Adrenal gland (tissue), 12 donors: ENCODE data around the gene RIMBP2. TPM values are rescaled to one million over a fixed set of nuclear protein-coding genes. Genes with fewer than 3 reads are reported as not detected.

Experiments used
- DNase-seq, 7 donors: peaks; one replicate each; pipeline ENCODE4 v3.0.0-alpha.2; 2019 to 2020
- H3K27ac ChIP-seq, 5 donors: fragments of 200-600 bp; sonication (generic) in 4 of 5; 1 replicate in 3 of 5; 2 replicates in 2 of 5; pipeline versions ENCODE4 v1.5.1 to v1.8.0; 2016 to 2020; ENCODE audit warnings: mild to moderate bottlenecking in 1 of 5
- H3K27me3 ChIP-seq: fragments of 200-600 bp; 2 replicates; pipeline ENCODE4 v1.8.0; 2021
- H3K36me3 ChIP-seq, 2 donors: fragments of 200-600 bp; replicated peaks in 1 of 2; 1 replicate in 1 of 2; 2 replicates in 1 of 2; pipeline versions ENCODE4 v1.5.1 to v1.8.0; 2018 to 2022
- H3K4me1 ChIP-seq, 2 donors: fragments of 200-600 bp; replicated peaks in 1 of 2; 1 replicate in 1 of 2; 2 replicates in 1 of 2; pipeline versions ENCODE4 v1.5.1 to v1.8.0; 2018 to 2021
- H3K4me3 ChIP-seq, 4 donors: fragments of 200-600 bp; sonication (generic) in 3 of 4; one replicate each; pipeline ENCODE4 v1.5.1; 2016 to 2018
- H3K9me3 ChIP-seq, 3 donors: fragments of 200-600 bp; sonication (generic) in 1 of 3; replicated peaks in 1 of 3; 1 replicate in 2 of 3; 2 replicates in 1 of 3; pipeline versions ENCODE4 v1.5.1 to v1.8.0; 2016 to 2021
- POLR2A ChIP-seq, 2 donors: fragments of 450-650 bp; IDR thresholded peaks; one replicate each; pipeline ENCODE4 v1.6.1; 2017; ENCODE audit warnings: antibody characterized with exemption in 2 of 2, mild to moderate bottlenecking in 2 of 2, moderate library complexity in 1 of 2
- WGBS, 4 donors: extraction: QIAGEN DNeasy Blood & Tissue Kit in 2 of 4; methylation state at CpG; one replicate each; pipeline versions ENCODE4 v1.1.5 to v1.1.7; 2013 to 2017; 5-methylcytosine and 5-hydroxymethylcytosine counted together
- intact Hi-C, 2 donors: fragments of 100-400 bp; cut with DNase I; formaldehyde crosslinking; loops; one replicate each; pipeline versions ENCODE4 v1.14.1 to v1.15.0; 2022 to 2023
- polyA plus RNA-seq, 3 donors: library from polyadenylated mRNA; stranded (reverse); fragments of 200-250 nt in 2 of 3; fragments of 350-450 nt in 1 of 3; fragmentation: Illumina TruSeq in 1 of 3; extraction: RNeasy Lipid Tissue Mini Kit (QIAGEN cat#74804) in 1 of 3; gene quantifications; one replicate each; pipeline ENCODE4 v1.2.3, GENCODE V29; 2013 to 2014
- total RNA-seq, 9 donors: library from RNA; depleted of rRNA in 4 of 9; stranded (reverse); fragments of >200 nt in 4 of 9; fragments of 120-200 nt in 1 of 9; fragmentation: NEBNext Ultra II Directional in 1 of 9; extraction: Animal tissue kit (Norgen Biotek cat#: 25700) in 1 of 9; gene quantifications; one replicate each; pipeline versions ENCODE4 v1.1.0 to v1.2.4, GENCODE V29; 2013 to 2023
- TF ChIP-seq, protein P1 (sequence below), 6 experiments: fragments of 450-650 bp in 4 of 6; fragments of 200-600 bp in 2 of 6; sonication (generic) in 1 of 6; IDR thresholded peaks; 1 replicate in 5 of 6; 2 replicates in 1 of 6; pipeline versions ENCODE4 v1.5.1 to v1.8.0; 2016 to 2021; ENCODE audit warnings: antibody characterized with exemption in 6 of 6, mild to moderate bottlenecking in 2 of 6, moderate library complexity in 1 of 6
- donor health status: healthy with polysubstance abuse.
- donor health status: Bipolar disorder and iron deficiency.
- donor health status: DM: yes; HTN: yes; CAD: no.
- donor health status: DM: no; HTN: no; CAD: no.
- donor health status: DM: no; HTN: no; CAD: no.
- donor health status: DM: yes; HTN: yes; CAD: no.

RIMBP2 gene
- total and polyA plus RNA-seq, 12 donors: 0.18 to 23.9 (median 6.3) TPM; not detected in 2

DNA sequence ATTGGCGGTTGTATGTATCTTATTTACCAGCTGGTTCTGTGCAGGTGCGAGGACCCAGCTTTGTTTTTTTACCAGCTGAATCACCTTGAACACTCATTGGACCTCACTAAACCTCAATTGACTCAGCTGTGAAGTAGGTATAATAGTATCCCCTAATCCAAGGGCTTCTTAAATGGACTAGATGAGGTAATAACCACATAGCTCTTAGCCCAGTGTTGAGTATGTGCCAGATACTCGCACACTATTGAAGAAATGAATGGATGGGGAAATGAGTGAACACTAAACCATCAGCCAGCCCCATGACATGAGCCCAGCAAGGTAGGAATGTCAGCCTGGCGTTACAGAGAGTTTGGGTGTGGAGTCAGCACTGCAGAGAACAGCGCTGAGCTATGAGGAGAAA is 79.7 kb downstream of the RIMBP2 start:
- no peak for DNase-seq
- H3K27me3 ChIP-seq: no peaks in the 10 kb centered on the region
- WGBS, 4 donors: 75 to 94% (median 78%) methylated on average over 5 of the region's 5 CpGs
- no peaks in the 10 kb centered on the region for H3K9me3 ChIP-seq
- H3K4me1 ChIP-seq: no peaks in the 10 kb centered on the region
- H3K27ac ChIP-seq: no peak overlapping the region
- intact Hi-C loops: no loop called here
- no peak for TF ChIP-seq POLR2A (IDR thresholded peaks at IDR 0.05)
- TF ChIP-seq, protein P1, sequence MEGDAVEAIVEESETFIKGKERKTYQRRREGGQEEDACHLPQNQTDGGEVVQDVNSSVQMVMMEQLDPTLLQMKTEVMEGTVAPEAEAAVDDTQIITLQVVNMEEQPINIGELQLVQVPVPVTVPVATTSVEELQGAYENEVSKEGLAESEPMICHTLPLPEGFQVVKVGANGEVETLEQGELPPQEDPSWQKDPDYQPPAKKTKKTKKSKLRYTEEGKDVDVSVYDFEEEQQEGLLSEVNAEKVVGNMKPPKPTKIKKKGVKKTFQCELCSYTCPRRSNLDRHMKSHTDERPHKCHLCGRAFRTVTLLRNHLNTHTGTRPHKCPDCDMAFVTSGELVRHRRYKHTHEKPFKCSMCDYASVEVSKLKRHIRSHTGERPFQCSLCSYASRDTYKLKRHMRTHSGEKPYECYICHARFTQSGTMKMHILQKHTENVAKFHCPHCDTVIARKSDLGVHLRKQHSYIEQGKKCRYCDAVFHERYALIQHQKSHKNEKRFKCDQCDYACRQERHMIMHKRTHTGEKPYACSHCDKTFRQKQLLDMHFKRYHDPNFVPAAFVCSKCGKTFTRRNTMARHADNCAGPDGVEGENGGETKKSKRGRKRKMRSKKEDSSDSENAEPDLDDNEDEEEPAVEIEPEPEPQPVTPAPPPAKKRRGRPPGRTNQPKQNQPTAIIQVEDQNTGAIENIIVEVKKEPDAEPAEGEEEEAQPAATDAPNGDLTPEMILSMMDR (IDR thresholded peaks at IDR 0.05): no peak
- H3K4me3 ChIP-seq: no peak overlapping the region
- no peaks in the 10 kb centered on the region for H3K36me3 ChIP-seq

- Histone ChIP-seq H3K36me3 (no peaks in the 10 kb centered on the region), H3K4me3 (no peak overlapping the region), H3K9me3 (no peaks in the 10 kb centered on the region), H3K27me3 (no peaks in the 10 kb centered on the region), H3K4me1 (no peaks in the 10 kb centered on the region), H3K27ac (peak overlapping the region in 1 of 5 donors; percentile 44)
- intact Hi-C loops: no loop called here
- DNase-seq: no peak
- WGBS, 4 donors: 54 to 60% (median 57%) methylated on average over 2 to 4 of the region's 4 CpGs
- no peak for TF ChIP-seq POLR2A (IDR thresholded peaks at IDR 0.05)
- TF ChIP-seq, protein P1 (IDR thresholded peaks at IDR 0.05): no peak
These were observed 81.2 kb downstream of the RIMBP2 start for GRCh38 chr12:130634866-130635265.

DNA sequence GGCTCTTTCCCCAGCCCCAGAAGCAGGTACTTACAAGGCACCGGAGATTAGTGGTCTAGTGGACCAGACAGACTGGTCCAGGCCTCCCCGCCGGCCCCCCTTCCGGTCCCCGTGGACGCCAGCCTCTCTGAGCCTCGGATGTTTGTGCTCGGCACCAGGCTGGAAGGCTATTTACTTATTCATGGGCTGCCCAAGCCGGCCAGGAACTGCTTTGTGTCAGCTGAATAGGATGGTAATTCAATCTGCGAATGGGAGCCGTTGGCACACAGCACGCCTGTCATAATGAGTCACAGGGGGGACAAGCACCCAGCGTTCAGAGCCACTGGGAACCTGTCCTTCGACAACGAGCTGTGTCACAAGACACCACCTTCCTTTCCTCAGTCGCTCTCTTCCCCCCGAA is 82.3 kb downstream of the RIMBP2 start:
- peak; percentile 33 to 38 for TF ChIP-seq POLR2A (IDR thresholded peaks at IDR 0.05)
- TF ChIP-seq, protein P1 (IDR thresholded peaks at IDR 0.05): no peak
- Histone ChIP-seq H3K27me3 (no peaks in the 10 kb centered on the region), H3K27ac (peak overlapping the region in 1 of 5 donors; percentile 68), H3K4me3 (no peak overlapping the region), H3K9me3 (no peaks in the 10 kb centered on the region), H3K36me3 (no peaks in the 10 kb centered on the region), H3K4me1 (no peaks in the 10 kb centered on the region)
- WGBS, 4 donors: 5 to 18% (median 8%) methylated on average over 8 to 17 of the region's 17 CpGs
- intact Hi-C loops: no loop called here
- DNase-seq: peak in 6 of 7 donors; percentile 7 to 94 (median 36)

DNA sequence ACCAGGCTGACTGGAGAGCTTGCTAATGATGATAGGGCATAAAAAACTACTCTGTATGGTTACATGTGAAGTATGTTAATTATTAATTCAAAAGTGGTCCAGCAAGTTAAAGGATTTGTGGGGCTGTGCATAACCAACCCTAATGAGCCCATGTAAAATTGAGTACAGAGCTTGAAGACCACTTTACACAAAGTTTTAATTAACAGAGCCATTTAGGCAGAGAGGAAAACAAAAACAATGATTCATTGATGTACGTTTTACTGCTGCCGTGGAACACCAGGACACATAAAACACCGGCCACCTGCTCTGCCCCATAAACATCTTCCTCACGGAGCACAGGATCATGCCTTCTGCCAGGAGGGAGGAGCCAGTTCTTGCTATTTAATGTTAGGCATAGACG is 83.5 kb downstream of the RIMBP2 start:
- Histone ChIP-seq H3K4me1 (no peaks in the 10 kb centered on the region), H3K36me3 (no peaks in the 10 kb centered on the region), H3K27me3 (no peaks in the 10 kb centered on the region), H3K9me3 (no peaks in the 10 kb centered on the region), H3K27ac (peak overlapping the region in 1 of 5 donors; percentile 68), H3K4me3 (no peak overlapping the region)
- 43 to 64% (median 59%) methylated on average over 5 of the region's 5 CpGs for WGBS, 4 donors
- TF ChIP-seq, protein P1 (IDR thresholded peaks at IDR 0.05): no peak
- TF ChIP-seq POLR2A (IDR thresholded peaks at IDR 0.05): no peak
- DNase-seq: no peak
- intact Hi-C loops: no loop called here
